DND-41 (cell line): ENCODE results near the gene FOXP1.

ENCODE experiments used
- ATAC-seq: fragments of 200-7000 bp; cut with Tn5 transposase; 3 replicates; pipeline ENCODE4 v1.9.1; 2021; ENCODE audit warnings: low read depth; ENCODE audit not compliant: insufficient read depth
- DNase-seq: peaks from one replicate; pipeline ENCODE4 v3.0.0-alpha.2; 2020
- H2AFZ ChIP-seq: 2 replicates; pipeline ENCODE4 v1.6.0; 2012; ENCODE audit warnings: low read depth, low read length
- H3K27ac ChIP-seq: 2 replicates; pipeline ENCODE4 v1.5.1; 2012; ENCODE audit warnings: low read length, inconsistent platforms
- H3K27me3 ChIP-seq: fragments of 200-600 bp; sonication (generic); 2 replicates; pipeline ENCODE4 v1.6.0; 2012; ENCODE audit warnings: low read length, mild to moderate bottlenecking, inconsistent platforms; ENCODE audit not compliant: insufficient read depth, poor library complexity
- H3K36me3 ChIP-seq: 2 replicates; pipeline ENCODE4 v1.5.1; 2012; ENCODE audit warnings: low read length, inconsistent platforms; ENCODE audit not compliant: insufficient read depth
- H3K4me1 ChIP-seq: 2 replicates; pipeline ENCODE4 v1.5.1; 2012; ENCODE audit warnings: mild to moderate bottlenecking, low read length; ENCODE audit not compliant: insufficient read depth
- H3K4me2 ChIP-seq: 2 replicates; pipeline ENCODE4 v1.6.0; 2012; ENCODE audit warnings: mild to moderate bottlenecking, moderate library complexity, low read length, inconsistent platforms; ENCODE audit not compliant: insufficient read depth
- H3K4me3 ChIP-seq, 2 experiments: fragments of 200-600 bp in 1 of 2; shearing (Covaris generic) in 1 of 2; 2 replicates each; pipeline ENCODE4 v1.5.1; 2012 to 2016; ENCODE audit warnings: inconsistent platforms in 2 of 2, low read length in 2 of 2, mild to moderate bottlenecking in 2 of 2, low read depth in 1 of 2, moderate library complexity in 1 of 2
- H3K79me2 ChIP-seq: 2 replicates; pipeline ENCODE4 v1.6.0; 2012; ENCODE audit warnings: low read length, inconsistent platforms; ENCODE audit not compliant: insufficient read depth
- H3K9ac ChIP-seq: 2 replicates; pipeline ENCODE4 v1.6.0; 2012; ENCODE audit warnings: low read depth, mild to moderate bottlenecking, inconsistent platforms, low read length, moderate library complexity
- H3K9me3 ChIP-seq: 2 replicates; pipeline ENCODE4 v1.5.1; 2012; ENCODE audit warnings: low read length, moderate library complexity, mild to moderate bottlenecking, inconsistent platforms; ENCODE audit not compliant: insufficient read depth, severe bottlenecking
- H4K20me1 ChIP-seq: 2 replicates; pipeline ENCODE4 v1.6.0; 2012; ENCODE audit warnings: low read length; ENCODE audit not compliant: insufficient read depth
- EZH2 ChIP-seq: IDR thresholded peaks from 3 replicates; pipeline ENCODE4 v1.6.1; 2012; ENCODE audit warnings: borderline replicate concordance, low read depth, mild to moderate bottlenecking, moderate library complexity, low read length, inconsistent platforms; ENCODE audit not compliant: severe bottlenecking
- TF ChIP-seq, protein P1 (sequence below): IDR thresholded peaks from 2 replicates; pipeline ENCODE4 v1.5.1; 2012; ENCODE audit warnings: borderline replicate concordance, low read length, moderate library complexity, mild to moderate bottlenecking; ENCODE audit not compliant: poor library complexity, severe bottlenecking; ENCODE audit errors: extremely low read depth

Gene FOXP1

DNA sequence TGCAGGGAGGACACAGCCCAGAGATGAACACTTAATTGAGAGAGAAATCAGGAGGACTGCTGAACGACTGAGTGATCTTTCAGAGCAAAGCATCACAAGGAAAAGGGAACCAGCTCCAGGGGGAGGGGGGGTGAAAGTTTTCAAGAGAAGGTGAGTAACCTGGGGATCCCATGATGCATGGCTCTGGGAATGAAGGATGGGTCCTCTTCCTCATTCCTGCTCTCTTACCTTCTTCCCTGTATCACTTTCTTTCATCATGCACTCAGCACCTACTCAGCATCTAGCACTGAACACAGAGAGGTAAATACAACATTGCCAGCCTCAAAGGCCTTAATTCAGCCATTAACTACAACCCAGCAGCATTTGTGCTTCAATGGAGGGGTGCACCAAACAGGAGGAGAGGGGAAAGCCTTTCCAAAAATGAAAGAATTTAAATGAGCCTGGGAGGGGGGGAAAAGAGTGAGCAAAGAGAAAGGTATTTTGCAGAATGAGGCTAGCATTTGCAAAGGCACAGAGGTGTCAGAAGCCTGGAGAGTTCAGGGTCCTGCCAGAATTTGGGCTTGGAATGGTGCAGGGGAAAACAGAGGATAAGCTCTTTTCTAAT is 427.4 kb downstream of the FOXP1 start:
- Histone ChIP-seq H3K4me3 (no peak overlapping the region), H2AFZ (no peak overlapping the region), H3K36me3 (no peaks in the 10 kb centered on the region), H3K27ac (no peak overlapping the region), H3K79me2 (no peaks in the 10 kb centered on the region), H3K4me1 (no peaks in the 10 kb centered on the region), H3K9ac (no peak overlapping the region), H3K27me3 (no peaks in the 10 kb centered on the region), H3K4me2 (no peak overlapping the region), H3K9me3 (no peaks in the 10 kb centered on the region), H4K20me1 (no peaks in the 10 kb centered on the region)
- DNase-seq (no peak), ATAC-seq (no peak)
- TF ChIP-seq, protein P1, sequence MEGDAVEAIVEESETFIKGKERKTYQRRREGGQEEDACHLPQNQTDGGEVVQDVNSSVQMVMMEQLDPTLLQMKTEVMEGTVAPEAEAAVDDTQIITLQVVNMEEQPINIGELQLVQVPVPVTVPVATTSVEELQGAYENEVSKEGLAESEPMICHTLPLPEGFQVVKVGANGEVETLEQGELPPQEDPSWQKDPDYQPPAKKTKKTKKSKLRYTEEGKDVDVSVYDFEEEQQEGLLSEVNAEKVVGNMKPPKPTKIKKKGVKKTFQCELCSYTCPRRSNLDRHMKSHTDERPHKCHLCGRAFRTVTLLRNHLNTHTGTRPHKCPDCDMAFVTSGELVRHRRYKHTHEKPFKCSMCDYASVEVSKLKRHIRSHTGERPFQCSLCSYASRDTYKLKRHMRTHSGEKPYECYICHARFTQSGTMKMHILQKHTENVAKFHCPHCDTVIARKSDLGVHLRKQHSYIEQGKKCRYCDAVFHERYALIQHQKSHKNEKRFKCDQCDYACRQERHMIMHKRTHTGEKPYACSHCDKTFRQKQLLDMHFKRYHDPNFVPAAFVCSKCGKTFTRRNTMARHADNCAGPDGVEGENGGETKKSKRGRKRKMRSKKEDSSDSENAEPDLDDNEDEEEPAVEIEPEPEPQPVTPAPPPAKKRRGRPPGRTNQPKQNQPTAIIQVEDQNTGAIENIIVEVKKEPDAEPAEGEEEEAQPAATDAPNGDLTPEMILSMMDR: no peak
- no peak for TF ChIP-seq EZH2

- Histone ChIP-seq H3K27ac (no peak overlapping the region), H4K20me1 (no peaks in the 10 kb centered on the region), H3K36me3 (no peaks in the 10 kb centered on the region), H2AFZ (no peak overlapping the region), H3K4me1 (no peaks in the 10 kb centered on the region), H3K9me3 (no peaks in the 10 kb centered on the region), H3K27me3 (no peaks in the 10 kb centered on the region), H3K9ac (no peak overlapping the region), H3K4me3 (no peak overlapping the region), H3K79me2 (no peaks in the 10 kb centered on the region), H3K4me2 (no peak overlapping the region)
- TF ChIP-seq, protein P1: no peak
- no peak for TF ChIP-seq EZH2
- DNase-seq: no peak
- ATAC-seq: no peak
These were observed 428.7 kb downstream of the FOXP1 start for GRCh38 chr3:71154846-71155245.

- Histone ChIP-seq H3K9me3 (no peaks in the 10 kb centered on the region), H3K9ac (no peak overlapping the region), H3K27ac (no peak overlapping the region), H4K20me1 (no peaks in the 10 kb centered on the region), H3K4me3 (no peak overlapping the region), H3K79me2 (no peaks in the 10 kb centered on the region), H3K4me1 (no peaks in the 10 kb centered on the region), H2AFZ (no peak overlapping the region), H3K4me2 (no peak overlapping the region), H3K36me3 (no peaks in the 10 kb centered on the region), H3K27me3 (no peaks in the 10 kb centered on the region)
- DNase-seq (no peak), ATAC-seq (no peak)
- TF ChIP-seq EZH2: no peak
- TF ChIP-seq, protein P1: no peak
These were observed 429.8 kb downstream of the FOXP1 start for GRCh38 chr3:71153713-71154112.
